Activated T-cell treated with anti-CD3 and anti-CD28 coated beads, Interleukin-2, amount 50 U/mL, for 24 hours (primary cell): Measurements from ENCODE around the gene ABCA9.
"Not testable (repeated sequence)": the region's sequence is repeated elsewhere in the genome, so short reads cannot be mapped to it uniquely, and the experiment has no call there.

ENCODE experiments used
- DNase-seq: peaks from one replicate; pipeline ENCODE4 v3.0.0-alpha.2; 2020
- H3K27ac Mint-ChIP-seq: 2 replicates; pipeline ENCODE4 v1.8.0; 2020; ENCODE audit warnings: mild to moderate bottlenecking, mixed read lengths
- H3K27me3 Mint-ChIP-seq: 2 replicates; pipeline ENCODE4 v1.8.0; 2020; ENCODE audit warnings: mixed read lengths
- H3K36me3 Mint-ChIP-seq: 2 replicates; pipeline ENCODE4 v1.8.0; 2020; ENCODE audit warnings: low read depth, mixed read lengths
- H3K4me1 Mint-ChIP-seq: 2 replicates; pipeline ENCODE4 v1.8.0; 2020; ENCODE audit warnings: low read depth, mixed read lengths
- H3K4me3 Mint-ChIP-seq: 2 replicates; pipeline ENCODE4 v1.8.0; 2020; ENCODE audit warnings: mild to moderate bottlenecking, moderate library complexity, mixed read lengths
- H3K9me3 Mint-ChIP-seq: 2 replicates; pipeline ENCODE4 v1.8.0; 2020; ENCODE audit warnings: mixed read lengths

The ABCA9 gene

DNA sequence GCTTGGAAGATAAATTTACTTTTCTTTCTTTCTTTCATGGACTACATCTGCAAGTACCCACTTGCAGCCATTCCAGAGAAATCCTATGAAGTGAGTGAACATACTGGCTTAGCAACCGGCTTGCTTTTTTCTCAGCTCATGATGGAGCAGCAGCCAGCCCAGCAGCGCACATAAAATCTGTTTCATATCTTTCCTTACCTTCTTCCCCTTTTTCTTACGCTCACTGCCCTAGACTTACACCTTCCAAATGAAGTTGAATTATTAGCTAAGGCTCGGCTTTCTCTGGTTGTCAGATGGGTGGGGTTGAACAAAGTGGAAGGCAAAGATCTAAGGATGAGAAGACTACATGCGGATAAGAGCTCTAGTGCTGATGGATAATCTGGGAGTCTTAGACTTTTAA lies 91.6 kb downstream of the ABCA9 start:
- H3K36me3 Mint-ChIP-seq, result no peaks in the 10 kb centered on the region
- no peak for DNase-seq
- no peak overlapping the region for H3K4me3 Mint-ChIP-seq
- H3K9me3 Mint-ChIP-seq, result no peaks in the 10 kb centered on the region
- H3K4me1 Mint-ChIP-seq, result no peaks in the 10 kb centered on the region
- no peak overlapping the region for H3K27ac Mint-ChIP-seq
- peaks cover 2% of the 10 kb centered on the region for H3K27me3 Mint-ChIP-seq

DNA sequence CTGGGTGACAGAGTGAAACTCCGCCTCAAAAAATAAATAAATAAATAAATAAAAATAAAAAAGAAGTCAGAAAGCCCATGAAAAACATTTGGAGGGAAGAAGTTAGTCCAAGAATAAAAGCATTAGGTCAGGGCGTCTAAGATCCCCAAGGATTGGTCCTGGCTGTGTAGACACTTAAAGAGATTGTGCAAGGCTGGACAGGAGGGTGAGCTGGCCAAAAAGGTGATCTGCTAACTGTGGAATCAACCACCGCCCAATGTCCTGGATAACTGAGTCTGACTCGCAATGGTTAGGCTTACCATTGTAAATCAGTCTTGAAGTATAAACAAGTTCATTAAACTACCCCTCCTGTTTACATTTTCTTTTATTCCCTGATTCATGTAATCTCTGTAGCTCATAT lies 96.8 kb downstream of the ABCA9 start:
- Mint-ChIP-seq H3K36me3 (no peaks in the 10 kb centered on the region), H3K27me3 (no peaks in the 10 kb centered on the region), H3K4me3 (no peak overlapping the region), H3K4me1 (no peaks in the 10 kb centered on the region), H3K27ac (no peak overlapping the region), H3K9me3 (peaks cover 4% of the 10 kb centered on the region)
- DNase-seq, result no peak

DNA sequence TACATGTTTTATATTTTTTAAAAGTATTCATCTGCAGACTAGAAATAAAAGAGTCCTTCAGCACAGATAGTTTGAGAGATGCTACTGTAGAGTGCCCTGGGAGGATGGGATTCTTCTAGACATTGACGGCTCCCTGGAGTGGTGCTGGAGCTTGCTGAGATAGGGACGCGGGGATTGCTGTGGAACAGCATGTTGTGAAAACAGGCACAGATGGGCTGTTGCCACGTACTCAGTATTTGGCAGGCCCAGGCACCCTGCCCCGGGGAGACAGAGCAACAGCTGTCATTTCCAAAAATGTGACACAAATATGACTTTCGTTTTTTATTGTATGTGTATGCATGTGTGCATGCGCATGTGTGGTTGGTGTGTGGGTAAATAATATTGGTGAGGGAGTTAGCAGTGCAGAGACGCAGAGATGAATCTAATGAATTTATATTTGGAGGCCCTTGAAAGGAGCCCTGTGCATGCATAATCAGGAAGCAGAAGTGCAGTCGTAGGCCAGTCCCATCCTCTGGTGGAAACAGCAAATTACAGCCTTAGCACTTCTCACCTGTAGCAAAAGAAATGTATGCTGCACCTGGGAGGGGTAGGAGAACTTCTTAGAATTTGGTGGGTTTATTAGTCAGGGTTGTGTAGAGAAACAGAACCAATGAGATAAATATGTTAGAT lies 99.4 kb downstream of the ABCA9 start:
- H3K36me3 Mint-ChIP-seq, result no peaks in the 10 kb centered on the region
- no peak overlapping the region for H3K27ac Mint-ChIP-seq
- H3K27me3 Mint-ChIP-seq, result no peaks in the 10 kb centered on the region
- no peak overlapping the region for H3K4me3 Mint-ChIP-seq
- H3K9me3 Mint-ChIP-seq, result peaks cover 5% of the 10 kb centered on the region
- H3K4me1 Mint-ChIP-seq, result no peaks in the 10 kb centered on the region
- no peak for DNase-seq

DNA sequence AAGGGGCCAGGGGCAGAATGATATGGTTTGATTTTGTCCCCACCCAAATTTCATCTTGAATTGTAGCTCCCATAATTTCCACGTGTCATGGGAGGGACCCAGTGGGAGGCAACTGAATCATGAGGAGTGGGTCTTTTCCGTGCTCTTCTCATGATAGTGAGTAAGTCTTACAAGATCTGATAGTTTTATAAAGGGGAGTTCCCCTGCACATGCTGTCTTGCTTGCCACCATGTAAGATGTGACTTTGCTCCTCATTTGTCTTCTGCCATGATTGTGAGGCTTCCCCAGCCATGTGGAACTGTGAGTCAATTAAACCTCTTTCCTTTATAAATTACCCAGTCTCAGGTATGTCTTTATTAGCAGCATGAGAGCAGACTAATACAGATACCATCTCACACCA lies 101.6 kb downstream of the ABCA9 start:
- H3K9me3 Mint-ChIP-seq, H3K4me1 Mint-ChIP-seq, H3K27ac Mint-ChIP-seq, DNase-seq, H3K4me3 Mint-ChIP-seq, H3K27me3 Mint-ChIP-seq, H3K36me3 Mint-ChIP-seq: not testable (repeated sequence)

DNA sequence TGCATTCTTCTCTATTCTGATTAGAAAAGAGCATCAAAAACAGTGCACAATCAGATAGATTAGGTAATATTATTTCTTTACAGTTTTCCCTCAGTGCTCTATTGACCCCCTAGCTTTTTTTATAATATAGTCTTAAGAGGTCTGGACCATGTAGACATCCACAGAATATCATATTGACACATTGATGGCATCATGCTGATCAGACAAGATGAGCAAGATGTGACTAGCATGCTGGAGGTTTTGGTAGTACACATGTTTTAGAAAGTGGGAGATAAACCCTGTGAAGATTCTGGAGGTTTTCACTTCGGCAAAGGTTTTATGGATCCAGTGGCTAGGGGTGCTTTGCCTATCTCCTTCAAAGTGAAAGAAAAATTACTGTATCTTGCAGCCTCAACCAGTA lies 102.8 kb downstream of the ABCA9 start:
- no peaks in the 10 kb centered on the region for H3K27me3 Mint-ChIP-seq
- no peak for DNase-seq
- H3K9me3 Mint-ChIP-seq, result peaks cover 5% of the 10 kb centered on the region
- H3K4me1 Mint-ChIP-seq, result no peaks in the 10 kb centered on the region
- no peaks in the 10 kb centered on the region for H3K36me3 Mint-ChIP-seq
- no peak overlapping the region for H3K4me3 Mint-ChIP-seq
- H3K27ac Mint-ChIP-seq, result no peak overlapping the region

DNA sequence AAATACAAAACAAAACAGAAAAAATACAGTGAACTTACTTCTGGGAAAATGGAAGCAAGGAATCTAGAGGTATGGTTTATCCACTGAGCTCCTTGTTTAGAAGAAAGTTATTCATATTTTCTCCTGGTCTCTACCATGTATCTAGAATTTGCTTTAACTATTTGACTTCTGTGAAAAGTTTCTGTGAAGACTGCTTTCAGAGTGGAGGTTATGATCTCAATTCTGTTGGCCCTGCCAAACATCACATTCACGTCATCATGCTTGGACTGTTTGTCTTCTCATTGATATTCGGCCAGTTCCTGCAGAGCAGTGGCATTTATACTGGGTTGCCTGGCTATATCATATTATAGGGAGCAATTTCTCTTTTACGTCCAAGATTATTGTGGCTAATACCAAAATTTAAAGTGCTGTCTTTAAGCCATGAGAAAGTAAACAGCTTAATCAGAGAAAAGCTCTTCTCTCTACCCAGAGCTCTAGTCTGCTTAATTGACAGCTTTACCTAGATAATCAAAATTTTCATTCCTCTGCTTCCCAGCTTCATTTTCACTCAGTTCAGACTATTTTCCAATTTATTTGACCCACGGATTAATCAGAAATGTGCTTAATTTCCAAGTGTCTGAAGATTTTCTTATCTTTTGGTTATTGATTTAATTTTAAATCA lies 105.4 kb downstream of the ABCA9 start, which contains the start of gene ABCA8:
Gene ABCA8 (minus strand): TSS at position 212 of the 661 bp plus-strand sequence. CDS start 13,358 bp downstream, outside the sequence.
- Mint-ChIP-seq H3K4me3 (no peak within 1 kb of the TSS), H3K9me3 (peaks cover 5% of the 10 kb centered on the region), H3K36me3 (no peaks in the 10 kb centered on the region), H3K4me1 (no peaks in the 10 kb centered on the region), H3K27ac (no peak within 1 kb of the TSS), H3K27me3 (no peaks in the 10 kb centered on the region)
- no peak for DNase-seq

DNA sequence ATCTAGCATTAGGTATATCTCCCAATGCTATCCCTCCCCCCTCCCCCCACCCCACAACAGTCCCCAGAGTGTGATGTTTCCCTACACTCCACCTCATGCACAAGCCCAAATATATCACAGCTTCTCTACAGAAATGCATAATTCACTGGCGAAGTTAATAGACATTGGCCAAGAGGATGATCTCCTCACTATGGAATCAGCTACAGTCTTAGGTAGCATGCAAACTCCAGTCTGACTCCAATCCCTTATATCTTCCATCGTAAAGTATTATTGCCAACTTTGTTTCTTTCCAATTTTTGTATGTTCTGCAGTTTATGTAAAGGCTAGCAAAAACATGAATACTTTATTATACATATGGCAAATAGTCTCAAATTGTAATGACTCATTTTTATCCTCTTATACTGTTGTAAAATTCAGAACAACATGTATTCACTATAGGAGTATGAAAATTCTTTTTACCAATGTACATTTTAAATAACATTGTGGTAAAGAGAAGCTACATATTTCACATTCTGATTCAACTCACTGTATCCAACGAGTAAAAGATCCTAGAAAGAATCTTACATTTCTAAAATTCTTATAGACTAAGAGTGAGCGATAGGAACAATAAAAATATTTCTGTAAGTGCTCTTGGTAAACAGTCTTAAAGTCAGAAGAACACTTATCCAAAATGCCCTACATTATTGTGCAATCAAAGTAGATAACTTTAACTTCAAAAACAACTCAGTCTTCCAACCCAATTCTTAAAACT lies 106.4 kb downstream of the ABCA9 start:
- Mint-ChIP-seq H3K4me3 (no peak overlapping the region), H3K27me3 (no peaks in the 10 kb centered on the region), H3K27ac (no peak overlapping the region), H3K9me3 (peaks cover 4% of the 10 kb centered on the region), H3K36me3 (no peaks in the 10 kb centered on the region), H3K4me1 (no peaks in the 10 kb centered on the region)
- DNase-seq, result no peak

DNA sequence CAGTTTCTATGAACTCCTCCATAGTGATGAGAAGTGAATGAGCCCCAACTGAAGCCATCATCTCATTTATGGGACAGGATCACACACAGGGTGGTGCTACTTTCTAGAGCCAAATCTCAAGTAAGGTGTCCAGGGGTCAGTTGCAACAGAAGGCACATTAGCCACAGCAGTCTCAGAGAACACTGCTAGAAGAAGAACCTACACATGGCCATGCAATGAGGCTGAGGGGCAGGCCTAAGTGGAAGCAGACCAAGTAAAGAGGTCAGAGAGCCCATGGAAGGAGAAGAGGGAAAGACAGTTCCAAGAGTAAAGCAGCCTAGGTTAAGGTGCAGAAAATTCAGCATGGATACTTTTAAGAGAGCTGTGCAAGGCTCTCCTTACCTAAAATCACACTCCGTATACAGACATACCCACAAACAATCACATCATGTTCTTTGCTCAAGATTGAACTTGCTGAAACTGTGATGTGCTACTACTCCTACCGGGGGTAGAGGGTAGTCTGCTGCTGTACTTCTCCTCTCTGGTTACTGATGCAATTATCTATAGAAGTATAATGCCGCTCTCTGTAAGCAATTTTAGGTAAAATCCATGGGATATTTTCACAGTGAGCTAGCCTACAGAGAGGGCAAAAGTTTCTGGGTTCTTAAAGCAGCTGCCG lies 107.3 kb downstream of the ABCA9 start:
- no peak for DNase-seq
- Mint-ChIP-seq H3K36me3 (no peaks in the 10 kb centered on the region), H3K4me3 (no peak overlapping the region), H3K27me3 (no peaks in the 10 kb centered on the region), H3K9me3 (no peaks in the 10 kb centered on the region), H3K27ac (no peak overlapping the region), H3K4me1 (no peaks in the 10 kb centered on the region)

DNA sequence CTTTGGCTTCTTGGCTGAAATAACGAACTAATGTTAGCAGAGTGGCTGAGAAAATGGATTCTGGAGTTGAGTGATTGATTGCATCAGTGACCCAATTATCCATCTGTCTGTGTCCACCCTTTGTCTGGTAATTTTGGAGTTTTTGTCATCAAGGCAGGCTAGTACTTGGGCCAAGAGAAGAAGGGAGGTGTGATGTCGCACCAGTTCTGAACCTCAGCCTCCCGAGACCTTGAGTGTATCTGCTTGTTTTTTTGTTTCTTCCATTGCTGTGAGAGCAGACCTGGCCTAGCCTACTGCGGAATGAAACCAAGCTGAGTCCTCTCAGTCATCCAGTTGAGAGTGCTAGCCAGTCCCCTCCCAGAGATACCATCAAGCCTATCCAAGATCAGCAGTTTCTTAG lies 110.0 kb downstream of the ABCA9 start:
- H3K4me1 Mint-ChIP-seq, result no peaks in the 10 kb centered on the region
- H3K36me3 Mint-ChIP-seq, result no peaks in the 10 kb centered on the region
- no peak for DNase-seq
- H3K27me3 Mint-ChIP-seq, result no peaks in the 10 kb centered on the region
- H3K4me3 Mint-ChIP-seq, result no peak overlapping the region
- no peak overlapping the region for H3K27ac Mint-ChIP-seq
- H3K9me3 Mint-ChIP-seq, result no peaks in the 10 kb centered on the region

DNA sequence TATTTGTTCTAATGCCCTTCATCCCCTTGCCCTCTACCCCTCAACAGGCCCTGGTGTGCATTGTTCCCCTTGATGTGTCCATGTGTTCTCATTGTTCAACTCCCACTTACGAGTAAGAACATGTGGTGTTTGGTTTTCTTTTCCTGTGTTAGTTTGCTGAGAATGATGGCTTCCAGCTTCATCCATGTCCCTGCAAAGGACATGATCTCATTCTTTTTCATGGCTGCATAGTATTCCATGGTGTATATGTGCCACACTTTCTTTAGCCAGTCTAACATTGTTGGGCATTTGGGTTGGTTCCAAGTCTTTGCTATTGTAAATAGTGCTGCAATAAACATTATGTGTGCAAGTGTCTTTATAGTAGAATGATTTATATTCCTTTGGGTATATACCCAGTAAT lies 112.9 kb downstream of the ABCA9 start:
- H3K4me3 Mint-ChIP-seq, H3K27ac Mint-ChIP-seq, DNase-seq, H3K9me3 Mint-ChIP-seq, H3K36me3 Mint-ChIP-seq, H3K27me3 Mint-ChIP-seq, H3K4me1 Mint-ChIP-seq: not testable (repeated sequence)

DNA sequence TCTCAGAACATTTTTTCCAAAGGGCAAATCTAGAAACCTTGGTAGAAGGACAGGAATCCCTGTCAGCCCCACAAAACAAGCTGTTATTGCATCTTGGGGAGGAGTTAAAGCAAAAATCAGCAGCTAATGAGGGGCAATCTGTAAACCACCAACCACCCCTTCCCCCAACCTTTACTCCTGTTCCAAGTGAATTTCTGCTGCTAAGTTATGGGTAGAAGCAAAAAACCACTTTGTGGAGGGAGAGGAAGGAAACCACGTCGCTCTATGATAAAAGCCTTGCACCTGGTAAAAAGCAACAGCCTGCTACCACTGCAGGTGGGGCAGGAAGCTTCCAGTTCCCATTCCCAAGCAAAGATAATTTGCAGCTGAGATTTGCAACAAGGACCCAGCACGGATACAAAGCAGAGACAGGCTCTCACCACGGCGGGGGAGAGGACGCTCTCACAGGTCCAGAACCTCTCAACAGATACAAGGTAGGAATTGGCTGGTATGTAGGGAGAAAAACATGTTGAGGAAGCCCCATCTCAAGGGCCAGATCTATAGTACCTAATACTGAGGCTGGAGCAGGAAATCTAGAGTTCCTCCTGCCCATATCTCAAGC lies 116.2 kb downstream of the ABCA9 start:
- Mint-ChIP-seq H3K27me3 (peaks cover 4% of the 10 kb centered on the region), H3K4me3 (no peak overlapping the region), H3K9me3 (no peaks in the 10 kb centered on the region), H3K4me1 (no peaks in the 10 kb centered on the region), H3K36me3 (no peaks in the 10 kb centered on the region), H3K27ac (no peak overlapping the region)
- no peak for DNase-seq

DNA sequence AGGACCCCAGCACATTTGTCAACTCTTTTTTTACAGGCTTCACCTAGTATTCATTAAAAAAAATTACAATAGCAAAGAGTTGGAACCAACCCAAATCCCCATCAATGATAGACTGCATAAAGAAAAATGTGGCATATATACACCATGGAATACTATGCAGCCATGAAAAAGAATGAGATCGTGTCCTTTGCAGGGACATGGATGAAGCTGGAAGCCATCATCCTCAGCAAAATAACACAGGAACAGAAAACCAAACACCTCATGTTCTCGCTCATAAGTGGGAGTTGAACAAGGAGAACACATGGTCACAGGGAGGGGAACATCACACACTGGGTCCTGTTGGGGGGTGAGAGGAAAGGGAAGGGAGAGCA lies 116.9 kb downstream of the ABCA9 start:
- not testable (repeated sequence) for H3K4me1 Mint-ChIP-seq, H3K9me3 Mint-ChIP-seq, DNase-seq, H3K36me3 Mint-ChIP-seq, H3K27me3 Mint-ChIP-seq, H3K4me3 Mint-ChIP-seq, H3K27ac Mint-ChIP-seq

DNA sequence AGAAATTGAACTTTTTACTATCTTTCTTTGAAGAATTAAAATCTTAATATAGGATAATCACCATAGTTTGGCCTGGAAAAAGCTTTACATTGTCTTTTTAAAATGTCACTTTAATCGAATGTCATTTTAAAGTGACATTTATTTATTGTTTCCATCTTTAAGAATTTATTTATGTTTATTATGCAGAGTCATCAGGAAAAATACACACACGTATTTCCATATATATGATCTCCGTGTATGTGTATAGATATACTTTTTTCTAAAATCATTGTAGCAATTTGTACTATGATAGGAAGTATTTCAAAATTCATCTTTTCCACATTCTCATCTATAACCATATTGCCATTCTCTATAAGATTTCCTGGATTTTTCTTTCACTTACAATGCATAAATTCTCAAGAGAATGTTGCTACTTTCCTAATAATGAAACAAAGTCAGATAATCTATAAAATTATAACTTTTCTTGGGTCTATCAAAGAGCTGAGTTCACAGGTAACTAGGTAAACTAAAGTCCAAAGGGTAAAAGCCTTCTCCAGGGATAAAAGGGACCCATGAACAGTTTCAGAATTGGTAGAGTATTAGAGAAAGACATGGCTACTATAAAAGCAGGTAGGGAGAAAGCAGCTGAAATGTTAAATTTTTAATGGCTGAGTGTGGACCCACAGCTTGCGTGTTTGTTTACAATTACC lies 117.5 kb downstream of the ABCA9 start:
- H3K9me3 Mint-ChIP-seq, result no peaks in the 10 kb centered on the region

DNA sequence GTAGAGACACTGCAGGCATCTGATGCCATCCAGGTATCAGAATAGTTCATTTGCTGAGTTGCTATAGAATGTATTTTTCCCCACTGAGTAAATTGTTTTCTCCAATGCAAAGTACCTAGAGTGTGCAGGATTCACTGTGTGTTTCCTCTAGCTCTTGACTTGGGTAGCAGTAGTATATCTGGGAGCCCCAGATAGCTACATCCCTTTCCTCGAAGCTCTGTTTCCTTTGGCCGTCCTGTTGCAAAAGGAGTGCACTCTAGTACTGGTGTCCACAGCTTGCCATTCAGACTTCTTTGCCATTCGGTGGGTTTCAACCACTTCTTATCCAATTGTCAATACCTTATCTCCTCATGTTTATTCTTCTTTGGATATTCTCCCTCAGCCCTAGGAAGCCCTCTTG lies 118.3 kb downstream of the ABCA9 start:
- Mint-ChIP-seq H3K4me3 (no peak overlapping the region), H3K36me3 (no peaks in the 10 kb centered on the region), H3K4me1 (no peaks in the 10 kb centered on the region), H3K27me3 (peaks cover 4% of the 10 kb centered on the region), H3K9me3 (no peaks in the 10 kb centered on the region), H3K27ac (no peak overlapping the region)
- DNase-seq, result no peak

More for the DNA sequence above, 117.5 kb downstream of the ABCA9 start:
- Mint-ChIP-seq H3K27ac (no peak overlapping the region), H3K36me3 (no peaks in the 10 kb centered on the region), H3K4me3 (no peak overlapping the region), H3K4me1 (no peaks in the 10 kb centered on the region), H3K27me3 (peaks cover 4% of the 10 kb centered on the region)
- DNase-seq, result no peak
